Uterine smooth muscle cell (primary cell): ENCODE measurements around the gene NUAK1. TPM values are rescaled to one million over a fixed set of nuclear protein-coding genes. Genes with fewer than 3 reads are reported as not detected.

Experiments used
- total RNA-seq: library from RNA; depleted of rRNA; stranded (reverse); fragments of >200 nt; gene quantifications from 2 replicates; pipeline ENCODE4 v1.2.3, GENCODE V29; 2014

Gene NUAK1
- 9.8 and 34.4 TPM in 2 replicates for total RNA-seq

GRCh38 chr12:106138633-106139421 is at the start of gene NUAK1:
NUAK1 (minus strand) TSS chr12:106138954; CDS start chr12:106138653, 301 bp downstream.

Other genes starting within 250 kb of the NUAK1 start
- gene CKAP4, start 109.1 kb upstream of the NUAK1 start, total RNA-seq = 268 and 313 TPM in 2 replicates
- 17.9 and 42.9 TPM in 2 replicates for gene TCP11L2, start 163.8 kb upstream of the NUAK1 start, total RNA-seq
- gene POLR3B, start 218.8 kb upstream of the NUAK1 start, total RNA-seq = 13.0 and 17.0 TPM in 2 replicates